Measurements from ENCODE around the gene HECTD1.

HECTD1 gene

DNA sequence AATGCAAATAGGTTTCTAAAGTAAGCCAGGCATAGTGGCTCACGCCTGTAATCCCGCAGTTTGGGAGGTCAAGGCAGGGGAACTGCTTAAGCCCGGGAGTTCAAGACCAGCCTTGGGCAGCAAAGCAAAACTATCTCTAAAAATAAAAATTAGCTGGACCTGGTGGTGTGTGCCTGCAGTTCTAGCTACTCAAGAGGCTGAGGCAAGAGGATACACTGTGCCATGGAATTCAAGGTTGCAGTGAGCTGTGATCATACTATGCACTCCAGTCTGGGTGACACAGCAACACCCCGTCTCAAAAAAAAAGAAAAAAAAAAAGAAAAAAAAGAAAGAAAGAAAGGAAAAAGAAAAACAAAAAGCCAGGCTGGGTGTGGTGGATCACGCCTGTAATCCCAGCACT is 46.3 kb downstream of the HECTD1 start:
- TF ChIP-seq POLR2AphosphoS5 (IDR thresholded peaks at IDR 0.05; ENCODE audit: low read depth, low read length), result no peak
- TF ChIP-seq POLR2A (IDR thresholded peaks at IDR 0.05; ENCODE audit: low read depth, low read length), result no peak
- no peak for TF ChIP-seq TAF1 (IDR thresholded peaks at IDR 0.05; ENCODE audit: borderline replicate concordance, low read depth, low read length)
- FAIRE-seq, result no peak
- no peak for DNase-seq (ENCODE audit: insufficient read length)

DNA sequence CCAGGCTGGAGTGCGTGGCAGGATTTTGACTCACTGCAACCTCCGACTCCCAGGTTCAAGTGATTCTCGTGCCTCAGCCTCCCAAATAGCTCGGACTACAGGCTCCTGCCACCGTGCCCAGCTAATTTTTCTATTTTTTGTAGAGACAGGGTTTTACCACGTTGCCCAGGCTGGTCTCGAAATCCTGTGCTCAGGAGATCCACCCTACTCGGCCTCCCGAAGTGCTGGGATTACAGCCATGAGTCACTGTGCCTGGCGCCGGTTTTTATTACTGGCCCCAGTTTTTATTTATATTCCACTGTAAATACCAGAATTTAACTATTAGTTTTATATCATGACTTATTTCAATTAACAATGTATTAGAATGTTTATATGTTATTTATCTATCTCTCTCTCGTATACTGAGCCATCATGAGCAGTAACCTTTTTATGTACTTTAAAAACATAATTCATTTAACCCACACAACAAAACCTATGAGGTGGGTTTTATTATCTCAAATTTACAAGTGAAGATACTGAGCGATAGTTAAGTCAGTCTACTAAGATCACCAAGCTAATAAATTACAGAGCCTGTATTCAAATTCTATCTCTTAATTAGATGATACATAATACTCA is 47.8 kb downstream of the HECTD1 start:
- DNase-seq (ENCODE audit: insufficient read length) (no peak), FAIRE-seq (no peak)
- TF ChIP-seq POLR2A (IDR thresholded peaks at IDR 0.05; ENCODE audit: low read depth, low read length), result no peak
- no peak for TF ChIP-seq TAF1 (IDR thresholded peaks at IDR 0.05; ENCODE audit: borderline replicate concordance, low read depth, low read length)
- no peak for TF ChIP-seq POLR2AphosphoS5 (IDR thresholded peaks at IDR 0.05; ENCODE audit: low read depth, low read length)

DNA sequence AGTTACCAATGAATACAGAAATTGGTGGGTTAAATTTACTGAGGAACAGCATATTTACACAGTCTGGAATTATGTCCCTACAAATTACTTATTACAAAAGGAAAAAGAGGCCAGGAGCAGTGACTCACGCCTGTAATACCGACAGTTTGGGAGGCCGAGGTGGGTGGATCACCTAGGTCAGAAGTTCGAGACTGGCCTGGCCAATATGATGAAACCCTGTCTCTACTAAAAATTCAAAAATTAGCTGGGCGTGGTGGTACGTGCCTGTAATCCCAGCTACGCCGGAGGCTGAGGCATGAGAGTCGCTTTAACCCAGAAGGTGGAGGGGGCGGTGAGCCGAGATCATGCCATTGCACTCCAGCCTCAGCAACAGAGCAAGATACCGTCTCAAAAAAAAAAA is 52.6 kb downstream of the HECTD1 start:
- FAIRE-seq (no peak), DNase-seq (ENCODE audit: insufficient read length) (no peak)
- TF ChIP-seq POLR2AphosphoS5 (IDR thresholded peaks at IDR 0.05; ENCODE audit: low read depth, low read length) (no peak), TAF1 (IDR thresholded peaks at IDR 0.05; ENCODE audit: borderline replicate concordance, low read depth, low read length) (no peak), POLR2A (IDR thresholded peaks at IDR 0.05; ENCODE audit: low read depth, low read length) (no peak)

DNA sequence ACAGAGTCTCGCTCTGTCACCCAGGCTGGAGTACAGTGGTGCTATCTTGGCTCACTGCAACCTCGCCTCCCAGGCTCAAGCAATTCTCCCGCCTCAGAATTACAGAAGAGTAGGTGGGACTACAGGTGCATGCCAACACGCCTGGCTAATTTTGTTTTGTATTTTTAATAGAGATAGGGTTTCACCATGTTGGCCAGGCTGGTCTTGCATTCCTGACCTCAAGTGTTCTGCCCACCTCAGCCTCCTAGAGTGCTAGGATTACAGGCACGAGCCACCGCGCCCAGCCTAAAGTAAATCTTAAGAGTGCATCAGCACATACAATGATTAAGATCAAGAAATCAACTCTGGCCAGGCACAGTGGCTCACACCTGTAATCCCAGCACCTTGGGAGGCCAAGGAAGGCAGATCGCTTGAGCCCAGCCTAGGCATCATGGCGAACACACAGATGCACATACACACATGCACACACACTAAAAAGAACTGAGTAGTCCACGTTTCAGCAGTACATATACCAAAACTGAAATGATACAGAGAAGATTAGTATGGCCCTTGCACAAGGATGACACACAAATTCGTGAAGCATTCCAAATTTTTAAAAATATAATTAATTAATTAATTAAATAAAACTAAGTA is 65.0 kb downstream of the HECTD1 start:
- DNase-seq (ENCODE audit: insufficient read length) (no peak), FAIRE-seq (no peak)
- no peak for TF ChIP-seq TAF1 (IDR thresholded peaks at IDR 0.05; ENCODE audit: borderline replicate concordance, low read depth, low read length)
- no peak for TF ChIP-seq POLR2AphosphoS5 (IDR thresholded peaks at IDR 0.05; ENCODE audit: low read depth, low read length)
- TF ChIP-seq POLR2A (IDR thresholded peaks at IDR 0.05; ENCODE audit: low read depth, low read length), result no peak

DNA sequence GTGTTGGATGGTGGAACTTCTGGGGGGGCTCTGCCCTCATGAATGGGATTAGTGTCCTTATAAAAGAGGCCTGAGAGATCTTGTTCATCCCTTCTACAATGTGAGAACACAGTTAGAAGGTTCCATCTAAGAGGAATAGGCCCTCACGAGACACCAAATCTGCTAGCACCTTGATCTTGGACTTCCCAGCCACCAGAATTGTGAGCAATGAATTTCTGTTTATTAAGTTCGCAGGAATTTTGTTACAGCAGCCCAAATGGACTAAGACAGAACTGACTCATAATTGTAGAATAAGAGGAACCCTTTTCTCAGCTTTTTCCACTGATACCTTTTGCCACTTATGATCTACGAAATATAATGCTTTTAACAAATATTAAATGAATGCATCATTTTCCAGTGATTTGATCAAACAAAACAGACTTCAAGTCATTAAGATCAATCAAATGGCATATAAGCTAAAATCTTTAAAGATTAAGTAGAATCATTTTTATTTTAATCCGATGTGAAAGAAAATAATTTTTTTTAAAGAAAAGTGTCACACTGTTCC is 68.2 kb downstream of the HECTD1 start:
- no peak for DNase-seq (ENCODE audit: insufficient read length)
- FAIRE-seq, result no peak

DNA sequence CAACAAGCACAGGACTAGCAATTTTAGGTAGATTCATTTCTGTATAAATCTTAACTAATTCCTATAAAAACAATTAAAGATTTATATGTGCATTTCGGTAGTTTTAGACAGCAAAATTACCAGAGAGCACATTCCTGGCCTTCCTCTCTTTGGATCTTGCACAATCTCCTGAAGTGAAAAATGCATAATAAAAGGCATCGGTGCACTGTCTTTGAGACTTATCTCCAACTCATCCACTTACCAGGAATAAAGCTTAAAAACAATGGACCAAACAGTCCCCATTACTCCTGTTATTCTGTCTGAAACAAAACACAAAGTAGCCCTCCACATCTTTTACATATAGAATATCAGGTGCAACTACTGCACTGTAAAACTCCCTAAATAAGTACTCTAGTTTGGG is 69.3 kb downstream of the HECTD1 start:
- FAIRE-seq, result no peak
- no peak for DNase-seq (ENCODE audit: insufficient read length)
- TF ChIP-seq POLR2A (IDR thresholded peaks at IDR 0.05; ENCODE audit: low read depth, low read length) (no peak), TAF1 (IDR thresholded peaks at IDR 0.05; ENCODE audit: borderline replicate concordance, low read depth, low read length) (no peak), POLR2AphosphoS5 (IDR thresholded peaks at IDR 0.05; ENCODE audit: low read depth, low read length) (no peak)

More for the DNA sequence above, 68.2 kb downstream of the HECTD1 start:
- TF ChIP-seq POLR2AphosphoS5 (IDR thresholded peaks at IDR 0.05; ENCODE audit: low read depth, low read length) (no peak), TAF1 (IDR thresholded peaks at IDR 0.05; ENCODE audit: borderline replicate concordance, low read depth, low read length) (no peak), POLR2A (IDR thresholded peaks at IDR 0.05; ENCODE audit: low read depth, low read length) (no peak)

DNA sequence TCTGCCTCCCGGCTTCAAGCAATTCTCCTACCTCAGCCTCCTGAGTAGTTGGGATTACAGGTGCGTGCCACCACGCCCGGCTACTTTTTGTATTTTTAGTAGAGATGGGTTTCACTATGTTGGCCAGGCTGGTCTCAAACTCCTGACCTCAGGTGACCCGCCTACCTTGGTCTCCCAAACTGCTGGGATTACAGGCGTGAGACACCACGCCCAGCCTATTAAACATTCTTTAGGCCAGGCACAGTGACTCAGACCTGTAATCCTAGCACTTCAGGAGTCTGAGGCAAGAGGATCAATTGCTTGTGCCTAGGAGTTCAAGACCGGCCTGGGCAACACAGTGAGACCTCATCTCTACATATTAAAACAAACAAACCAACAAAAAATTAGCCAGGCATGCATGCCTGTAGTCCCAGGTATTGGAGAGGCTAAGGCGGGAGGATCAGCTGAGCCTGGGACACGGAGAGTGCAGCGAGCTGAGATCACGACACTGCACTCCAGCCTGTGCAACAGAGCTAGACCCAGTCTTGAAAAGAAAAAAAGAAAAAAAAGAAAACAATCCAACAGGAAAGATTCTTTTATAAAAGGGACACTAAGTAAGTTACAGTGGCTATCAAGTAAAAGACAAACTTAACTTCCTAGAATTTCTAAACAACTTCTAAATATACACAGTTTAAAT is 70.2 kb downstream of the HECTD1 start:
- TF ChIP-seq TAF1 (IDR thresholded peaks at IDR 0.05; ENCODE audit: borderline replicate concordance, low read depth, low read length) (no peak), POLR2A (IDR thresholded peaks at IDR 0.05; ENCODE audit: low read depth, low read length) (no peak), POLR2AphosphoS5 (IDR thresholded peaks at IDR 0.05; ENCODE audit: low read depth, low read length) (no peak)
- DNase-seq (ENCODE audit: insufficient read length) (no peak), FAIRE-seq (no peak)

DNA sequence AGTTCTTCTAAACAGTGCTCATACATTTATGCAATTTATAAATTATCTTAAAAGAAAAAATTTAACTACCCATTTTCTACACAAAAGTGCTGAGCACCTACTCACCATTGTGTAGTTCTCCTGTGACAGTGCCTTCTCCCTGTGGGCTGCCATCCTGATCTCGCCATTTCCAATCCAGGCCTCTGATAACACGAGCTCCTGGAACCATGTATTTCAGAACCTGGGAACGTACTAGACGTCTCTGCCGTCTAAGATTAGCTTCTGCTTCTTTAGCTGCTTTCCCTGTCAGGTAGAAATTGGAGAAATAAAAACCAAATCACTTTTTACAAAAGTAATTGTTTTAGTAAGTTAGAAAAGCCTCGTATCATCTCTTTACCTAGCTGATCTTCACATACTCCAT is 74.5 kb downstream of the HECTD1 start:
- TF ChIP-seq TAF1 (IDR thresholded peaks at IDR 0.05; ENCODE audit: borderline replicate concordance, low read depth, low read length) (no peak), POLR2A (IDR thresholded peaks at IDR 0.05; ENCODE audit: low read depth, low read length) (no peak), POLR2AphosphoS5 (IDR thresholded peaks at IDR 0.05; ENCODE audit: low read depth, low read length) (no peak)
- FAIRE-seq (no peak), DNase-seq (ENCODE audit: insufficient read length) (no peak)

DNA sequence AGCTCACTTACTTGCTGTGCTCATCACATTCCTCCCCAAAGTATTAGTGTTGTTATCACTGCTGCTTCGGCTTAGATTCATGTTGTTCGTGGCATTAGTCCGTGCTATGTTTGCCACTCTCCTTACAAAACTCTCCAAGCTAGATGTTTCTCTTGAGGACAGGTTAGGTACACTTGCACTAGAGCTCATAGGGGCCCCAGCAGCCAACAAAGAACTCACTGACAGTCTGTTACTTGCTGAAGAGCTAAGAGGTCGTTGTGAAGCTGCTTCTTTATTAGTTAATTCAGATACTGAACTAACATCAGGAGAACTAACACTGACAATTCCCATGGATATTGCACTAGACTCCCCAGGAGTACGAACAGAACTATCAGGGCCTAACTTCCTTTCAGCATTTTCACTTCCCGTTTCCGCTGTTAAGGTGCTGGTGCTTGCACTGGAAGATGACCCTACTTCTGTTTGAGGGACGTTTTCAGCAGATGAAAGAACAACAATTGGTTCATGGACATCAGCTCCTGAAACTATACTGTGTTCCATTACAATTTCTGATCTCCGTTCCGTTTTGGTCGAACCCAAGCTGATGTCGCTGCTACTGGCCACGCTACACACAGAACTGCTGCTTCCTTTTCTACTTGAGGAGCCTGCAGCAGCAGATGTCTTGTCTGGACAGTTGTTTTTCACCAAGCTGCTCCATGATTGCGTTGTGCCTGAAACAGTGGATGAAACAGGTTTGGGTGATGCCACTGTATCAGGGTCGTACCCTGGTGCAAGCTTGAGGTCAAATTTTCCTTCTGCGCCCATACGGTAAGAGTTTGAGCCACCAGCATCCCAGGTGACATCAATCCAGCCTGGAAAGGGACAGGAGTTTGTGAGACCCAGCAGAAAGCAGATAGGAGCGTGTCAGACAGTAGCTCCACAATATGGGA is 78.7 kb downstream of the HECTD1 start:
- DNase-seq (ENCODE audit: insufficient read length) (no peak), FAIRE-seq (peak; percentile 67)
- TF ChIP-seq POLR2A (IDR thresholded peaks at IDR 0.05; ENCODE audit: low read depth, low read length) (no peak), POLR2AphosphoS5 (IDR thresholded peaks at IDR 0.05; ENCODE audit: low read depth, low read length) (no peak), TAF1 (IDR thresholded peaks at IDR 0.05; ENCODE audit: borderline replicate concordance, low read depth, low read length) (no peak)

DNA sequence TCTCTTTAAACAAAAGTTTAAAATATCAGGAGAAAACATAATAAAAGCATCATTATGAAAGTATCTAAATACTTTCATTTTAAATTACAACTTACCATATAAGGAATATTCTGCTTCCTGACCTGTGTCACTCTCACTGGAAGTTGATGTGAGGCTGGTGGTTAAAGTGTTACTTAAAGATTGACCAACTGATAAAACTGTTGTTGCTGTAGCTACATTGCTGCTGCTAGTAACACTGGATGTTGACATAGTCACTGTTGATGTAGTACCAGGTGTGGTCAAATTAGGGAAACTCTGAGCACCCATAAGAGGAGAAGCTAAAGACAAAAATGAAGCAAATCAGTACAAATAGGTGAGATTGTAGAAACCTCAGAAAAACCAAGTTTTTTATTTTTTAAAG is 79.9 kb downstream of the HECTD1 start:
- FAIRE-seq (no peak), DNase-seq (ENCODE audit: insufficient read length) (no peak)
- TF ChIP-seq TAF1 (IDR thresholded peaks at IDR 0.05; ENCODE audit: borderline replicate concordance, low read depth, low read length), result no peak
- no peak for TF ChIP-seq POLR2A (IDR thresholded peaks at IDR 0.05; ENCODE audit: low read depth, low read length)
- TF ChIP-seq POLR2AphosphoS5 (IDR thresholded peaks at IDR 0.05; ENCODE audit: low read depth, low read length), result no peak

DNA sequence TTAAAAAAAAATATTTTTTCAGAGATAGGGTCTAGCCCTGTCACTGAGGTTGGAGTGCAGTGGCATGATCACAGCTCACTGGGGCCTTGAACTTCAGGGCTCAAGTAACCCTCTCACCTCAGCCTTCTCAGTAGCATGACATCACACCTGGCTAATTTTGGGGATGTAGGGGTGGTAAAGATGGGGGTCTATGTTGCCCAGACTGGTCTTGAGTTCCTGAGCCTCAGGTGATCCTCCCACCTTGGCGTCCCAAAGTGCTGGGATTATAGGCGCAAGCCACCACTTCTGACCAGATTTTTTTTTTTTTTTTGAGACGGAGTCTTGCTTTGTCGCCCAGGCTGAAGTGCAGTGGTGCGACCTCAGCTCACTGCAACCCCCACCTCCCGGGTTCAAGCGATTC is 80.9 kb downstream of the HECTD1 start:
- TF ChIP-seq TAF1 (IDR thresholded peaks at IDR 0.05; ENCODE audit: borderline replicate concordance, low read depth, low read length), result no peak
- no peak for TF ChIP-seq POLR2AphosphoS5 (IDR thresholded peaks at IDR 0.05; ENCODE audit: low read depth, low read length)
- no peak for TF ChIP-seq POLR2A (IDR thresholded peaks at IDR 0.05; ENCODE audit: low read depth, low read length)
- FAIRE-seq, result no peak
- DNase-seq (ENCODE audit: insufficient read length), result no peak
